IMR-90 (cell line): ENCODE data around the gene UNC13A.

Experiments
- CHD1 ChIP-seq: IDR thresholded peaks from 2 replicates; pipeline ENCODE4 v1.6.1; 2012; ENCODE audit warnings: low read depth, low read length, improper control_type of control experiment
- ELK1 ChIP-seq: fragments of 150-350 bp; IDR thresholded peaks from 2 replicates; pipeline ENCODE4 v1.6.1; 2016; ENCODE audit warnings: low read depth, mild to moderate bottlenecking, low read length, moderate library complexity, borderline replicate concordance
- MAFK ChIP-seq: IDR thresholded peaks from 2 replicates; pipeline ENCODE4 v1.6.1; 2012; ENCODE audit warnings: low read depth, low read length, improper control_type of control experiment
- POLR2A ChIP-seq: IDR thresholded peaks from 2 replicates; pipeline ENCODE4 v1.6.1; 2012; ENCODE audit warnings: mild to moderate bottlenecking, low read depth, low read length
- RCOR1 ChIP-seq: IDR thresholded peaks from 2 replicates; pipeline ENCODE4 v1.6.1; 2012; ENCODE audit warnings: mild to moderate bottlenecking, low read length, improper control_type of control experiment; ENCODE audit not compliant: insufficient replicate concordance
- SMC3 ChIP-seq: fragments of 150-350 bp; IDR thresholded peaks from 2 replicates; pipeline ENCODE4 v1.6.1; 2016; ENCODE audit warnings: low read depth, mild to moderate bottlenecking, antibody characterized with exemption, low read length, moderate library complexity
- TF ChIP-seq, protein P1 (sequence below): conservative IDR thresholded peaks from 2 replicates; pipeline ENCODE4 v1.5.1; 2012; ENCODE audit warnings: mild to moderate bottlenecking, low read depth, low read length, improper control_type of control experiment
- TF ChIP-seq, protein P2 (sequence below): fragments of 150-350 bp; IDR thresholded peaks from 2 replicates; pipeline ENCODE4 v1.6.1; 2017; ENCODE audit warnings: mild to moderate bottlenecking, antibody characterized with exemption, low read length, low read depth

DNA sequence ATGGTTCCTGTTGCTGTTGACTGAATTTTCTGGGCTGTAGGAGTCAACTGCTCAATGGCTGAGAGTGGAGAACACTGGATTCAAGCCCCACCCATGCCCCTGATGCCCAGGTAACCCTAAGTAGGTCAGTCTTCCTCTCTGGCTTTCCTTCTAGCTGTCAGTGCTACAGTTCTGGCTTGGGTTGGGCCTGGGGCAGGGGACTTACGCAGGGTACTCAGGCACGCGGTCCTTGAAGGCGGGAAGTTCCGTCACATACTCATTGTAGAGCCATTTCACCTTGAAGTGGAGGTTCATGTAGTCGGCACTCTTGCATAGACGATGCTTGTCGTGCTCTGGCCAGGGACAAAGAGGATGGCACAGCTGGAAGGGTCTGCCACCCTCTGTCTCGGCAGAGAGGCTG is 55.6 kb downstream of the UNC13A start:
- no peak for TF ChIP-seq POLR2A
- TF ChIP-seq, protein P1, sequence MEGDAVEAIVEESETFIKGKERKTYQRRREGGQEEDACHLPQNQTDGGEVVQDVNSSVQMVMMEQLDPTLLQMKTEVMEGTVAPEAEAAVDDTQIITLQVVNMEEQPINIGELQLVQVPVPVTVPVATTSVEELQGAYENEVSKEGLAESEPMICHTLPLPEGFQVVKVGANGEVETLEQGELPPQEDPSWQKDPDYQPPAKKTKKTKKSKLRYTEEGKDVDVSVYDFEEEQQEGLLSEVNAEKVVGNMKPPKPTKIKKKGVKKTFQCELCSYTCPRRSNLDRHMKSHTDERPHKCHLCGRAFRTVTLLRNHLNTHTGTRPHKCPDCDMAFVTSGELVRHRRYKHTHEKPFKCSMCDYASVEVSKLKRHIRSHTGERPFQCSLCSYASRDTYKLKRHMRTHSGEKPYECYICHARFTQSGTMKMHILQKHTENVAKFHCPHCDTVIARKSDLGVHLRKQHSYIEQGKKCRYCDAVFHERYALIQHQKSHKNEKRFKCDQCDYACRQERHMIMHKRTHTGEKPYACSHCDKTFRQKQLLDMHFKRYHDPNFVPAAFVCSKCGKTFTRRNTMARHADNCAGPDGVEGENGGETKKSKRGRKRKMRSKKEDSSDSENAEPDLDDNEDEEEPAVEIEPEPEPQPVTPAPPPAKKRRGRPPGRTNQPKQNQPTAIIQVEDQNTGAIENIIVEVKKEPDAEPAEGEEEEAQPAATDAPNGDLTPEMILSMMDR, result no peak
- TF ChIP-seq, protein P2, sequence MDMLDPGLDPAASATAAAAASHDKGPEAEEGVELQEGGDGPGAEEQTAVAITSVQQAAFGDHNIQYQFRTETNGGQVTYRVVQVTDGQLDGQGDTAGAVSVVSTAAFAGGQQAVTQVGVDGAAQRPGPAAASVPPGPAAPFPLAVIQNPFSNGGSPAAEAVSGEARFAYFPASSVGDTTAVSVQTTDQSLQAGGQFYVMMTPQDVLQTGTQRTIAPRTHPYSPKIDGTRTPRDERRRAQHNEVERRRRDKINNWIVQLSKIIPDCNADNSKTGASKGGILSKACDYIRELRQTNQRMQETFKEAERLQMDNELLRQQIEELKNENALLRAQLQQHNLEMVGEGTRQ, result no peak
- TF ChIP-seq CHD1, result no peak
- no peak for TF ChIP-seq RCOR1
- TF ChIP-seq MAFK, result no peak
- TF ChIP-seq ELK1, result no peak
- no peak for TF ChIP-seq SMC3
